ENCODE data around the gene SPINK8.
"Not testable (repeated sequence)": the region's sequence is repeated elsewhere in the genome, so short reads cannot be mapped to it uniquely, and the experiment has no call there.

GRCh38 chr3:48337536-48337935 lies 4.1 kb upstream of the SPINK8 start:
- TF ChIP-seq CTCF, POLR2A (IDR thresholded peaks at IDR 0.05): not testable (repeated sequence)

All from adrenal gland (tissue), 5 donors.